T-helper 2 cell treated with Interferon-gamma antibody and Interleukin-4, amounts not matched to agents 100 ng/mL and 5 ng/mL, for 36 hours (primary cell): Measurements from ENCODE around the gene NPHP4. TPM values are rescaled to one million over a fixed set of nuclear protein-coding genes. Genes with fewer than 3 reads are reported as not detected.
"Not testable (repeated sequence)": the region's sequence is repeated elsewhere in the genome, so short reads cannot be mapped to it uniquely, and the experiment has no call there.

Experiments
- intact Hi-C: fragments of 100-400 bp; cut with micrococcal nuclease; formaldehyde crosslinking; loops from one replicate; pipeline ENCODE4 v1.15.1; 2023
- total RNA-seq: library from RNA; stranded (reverse); gene quantifications from 2 replicates; pipeline ENCODE4 v1.2.3, GENCODE V29; 2022

The NPHP4 gene
- total RNA-seq, 1 donor from 2014 or later = 21.6 TPM

- intact Hi-C loops = no loop called here
Observed at GRCh38 chr1:5861871-5862825, 130.1 kb downstream of the NPHP4 start.

- intact Hi-C loops = no loop called here
Observed at GRCh38 chr1:5860277-5860676, 131.9 kb downstream of the NPHP4 start.

GRCh38 chr1:5859766-5860165, 132.5 kb downstream of the NPHP4 start:
- intact Hi-C loops = no loop called here

- intact Hi-C loops = no loop called here
Observed at GRCh38 chr1:5858844-5859407, 133.3 kb downstream of the NPHP4 start.

- intact Hi-C loops = no loop called here
Observed at GRCh38 chr1:5858246-5858645, 134.0 kb downstream of the NPHP4 start.

- intact Hi-C loops = no loop called here
Observed at GRCh38 chr1:5857508-5858090, 134.6 kb downstream of the NPHP4 start.

- intact Hi-C loops = no loop called here
Observed at GRCh38 chr1:5857011-5857410, 135.2 kb downstream of the NPHP4 start.

- intact Hi-C loops = no loop called here
Observed at GRCh38 chr1:5856246-5856815, 135.9 kb downstream of the NPHP4 start.

GRCh38 chr1:5855196-5855897, 136.9 kb downstream of the NPHP4 start:
- intact Hi-C loops = no loop called here

- intact Hi-C loops = no loop called here
Observed at GRCh38 chr1:5854754-5855153, 137.5 kb downstream of the NPHP4 start.

- intact Hi-C loops = not testable (repeated sequence)
Observed at GRCh38 chr1:5853858-5854257, 138.4 kb downstream of the NPHP4 start.

- intact Hi-C loops = no loop called here
Observed at GRCh38 chr1:5850503-5850902, 141.7 kb downstream of the NPHP4 start.

- intact Hi-C loops = no loop called here
Observed at GRCh38 chr1:5849550-5849949, 142.7 kb downstream of the NPHP4 start.

- intact Hi-C loops = no loop called here
Observed at GRCh38 chr1:5847013-5847659, 145.1 kb downstream of the NPHP4 start.

GRCh38 chr1:5845376-5845775, 146.8 kb downstream of the NPHP4 start:
- intact Hi-C loops = no loop called here

GRCh38 chr1:5844442-5844841, 147.8 kb downstream of the NPHP4 start:
- intact Hi-C loops = no loop called here

GRCh38 chr1:5843521-5844096, 148.6 kb downstream of the NPHP4 start:
- intact Hi-C loops = no loop called here

GRCh38 chr1:5842679-5843078, 149.5 kb downstream of the NPHP4 start:
- intact Hi-C loops = no loop called here

GRCh38 chr1:5840551-5841001, 151.6 kb downstream of the NPHP4 start:
- intact Hi-C loops = no loop called here

GRCh38 chr1:5839881-5840550, 152.2 kb downstream of the NPHP4 start:
- intact Hi-C loops = no loop called here
